ENCODE results near the gene OOSP1. TPM values are rescaled to one million over a fixed set of nuclear protein-coding genes. Genes with fewer than 3 reads are reported as not detected.

Gene OOSP1
- total and polyA plus RNA-seq, 2 of the 8 experiments (the other 6 are each of a cell fraction or from before 2014, with no cell fraction given): not detected

GRCh38 chr11:59967677-59968394 is 29.6 kb downstream of the OOSP1 start (continued):
- TF ChIP-seq JUND (IDR thresholded peaks at IDR 0.05; ENCODE audit: low read length) (no peak), POU5F1 (IDR thresholded peaks at IDR 0.05; ENCODE audit: low read depth, low read length) (no peak), EP300 (IDR thresholded peaks at IDR 0.05; ENCODE audit: borderline replicate concordance in 1 of 2, low read depth in 2 of 2, low read length in 2 of 2) (no peak), CTCF (IDR thresholded peaks at IDR 0.05; ENCODE audit: control extremely low read depth in 1 of 3, insufficient read depth in 1 of 3, low read depth in 1 of 3, low read length in 3 of 3) (no peak), FOSL1 (IDR thresholded peaks at IDR 0.05; ENCODE audit: insufficient read depth, low read depth, low read length) (no peak), TCF12 (IDR thresholded peaks at IDR 0.05; ENCODE audit: low read depth, low read length) (no peak), ATF3 (IDR thresholded peaks at IDR 0.05; ENCODE audit: insufficient read depth, low read depth, low read length) (no peak)

All from H1 (cell line).